ENCODE data around the gene CASQ2.

The CASQ2 gene

GRCh38 chr1:115668579-115668978 is 99.9 kb downstream of the CASQ2 start:
- DNase-seq (ENCODE audit: extremely low read depth in 1 of 2, low read depth in 1 of 2), result no peak

GRCh38 chr1:115666702-115667101 is 101.8 kb downstream of the CASQ2 start:
- no peak for DNase-seq (ENCODE audit: extremely low read depth in 1 of 2, low read depth in 1 of 2)

GRCh38 chr1:115666206-115666605 is 102.3 kb downstream of the CASQ2 start:
- DNase-seq (ENCODE audit: extremely low read depth in 1 of 2, low read depth in 1 of 2), result no peak

- no peak for DNase-seq (ENCODE audit: extremely low read depth in 1 of 2, low read depth in 1 of 2)
These were observed 103.0 kb downstream of the CASQ2 start for GRCh38 chr1:115665319-115666096.

GRCh38 chr1:115661157-115661556 is 107.4 kb downstream of the CASQ2 start:
- DNase-seq (ENCODE audit: extremely low read depth in 1 of 2, low read depth in 1 of 2), result no peak

- no peak for DNase-seq (ENCODE audit: extremely low read depth in 1 of 2, low read depth in 1 of 2)
These were observed 108.4 kb downstream of the CASQ2 start for GRCh38 chr1:115660151-115660550.

GRCh38 chr1:115658646-115659045 is 109.9 kb downstream of the CASQ2 start:
- no peak for DNase-seq (ENCODE audit: extremely low read depth in 1 of 2, low read depth in 1 of 2)

- no peak for DNase-seq (ENCODE audit: extremely low read depth in 1 of 2, low read depth in 1 of 2)
These were observed 111.9 kb downstream of the CASQ2 start for GRCh38 chr1:115656461-115657077.

- DNase-seq (ENCODE audit: extremely low read depth in 1 of 2, low read depth in 1 of 2), result no peak
These were observed 112.6 kb downstream of the CASQ2 start for GRCh38 chr1:115655916-115656315.

- DNase-seq (ENCODE audit: extremely low read depth in 1 of 2, low read depth in 1 of 2), result no peak
These were observed 113.2 kb downstream of the CASQ2 start for GRCh38 chr1:115655306-115655663.

GRCh38 chr1:115654663-115655305 is 113.7 kb downstream of the CASQ2 start:
- DNase-seq (ENCODE audit: extremely low read depth in 1 of 2, low read depth in 1 of 2), result no peak

GRCh38 chr1:115654125-115654524 is 114.4 kb downstream of the CASQ2 start:
- no peak for DNase-seq (ENCODE audit: extremely low read depth in 1 of 2, low read depth in 1 of 2)

GRCh38 chr1:115652236-115652788 is 116.2 kb downstream of the CASQ2 start:
- DNase-seq (ENCODE audit: extremely low read depth in 1 of 2, low read depth in 1 of 2), result no peak

GRCh38 chr1:115651391-115651790 is 117.1 kb downstream of the CASQ2 start:
- DNase-seq (ENCODE audit: extremely low read depth in 1 of 2, low read depth in 1 of 2), result no peak

- no peak for DNase-seq (ENCODE audit: extremely low read depth in 1 of 2, low read depth in 1 of 2)
These were observed 117.6 kb downstream of the CASQ2 start for GRCh38 chr1:115650961-115651360.
